HG03175 (cell line): ENCODE data around the gene NUP42.
"Not testable (repeated sequence)": the region's sequence is repeated elsewhere in the genome, so short reads cannot be mapped to it uniquely, and the experiment has no call there.

Experiments
- ATAC-seq: cut with Tn5 transposase; IDR thresholded peaks from one replicate; pipeline ENCODE4 v1.9.1; 2021; ENCODE audit warnings: mild to moderate bottlenecking, moderate library complexity; ENCODE audit not compliant: unreplicated experiment

The NUP42 gene

GRCh38 chr7:23204241-23204640, 22.4 kb downstream of the NUP42 start:
- no peak for ATAC-seq

DNA sequence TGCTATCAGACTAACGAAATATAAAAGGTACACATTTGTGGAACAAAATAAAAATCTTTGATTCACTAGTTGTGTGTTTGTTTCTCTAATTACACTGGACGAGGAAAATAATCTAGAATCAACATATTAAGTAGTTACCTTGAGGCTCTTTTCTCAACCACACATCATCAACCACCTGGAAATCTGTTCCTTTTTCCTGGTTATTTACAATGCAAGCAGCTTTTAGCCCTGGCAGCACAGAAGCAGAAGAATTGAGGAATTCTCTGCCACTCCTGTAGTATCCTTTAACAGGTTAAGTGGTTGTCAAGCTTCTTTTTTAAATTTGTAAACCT, 23.7 kb downstream of the NUP42 start:
- ATAC-seq, result no peak

- ATAC-seq, result no peak
These were observed 24.3 kb downstream of the NUP42 start for GRCh38 chr7:23205909-23206767.

GRCh38 chr7:23207021-23207420, 25.2 kb downstream of the NUP42 start:
- ATAC-seq, result no peak

GRCh38 chr7:23207884-23208283, 26.0 kb downstream of the NUP42 start:
- no peak for ATAC-seq

GRCh38 chr7:23208316-23208715, 26.5 kb downstream of the NUP42 start:
- no peak for ATAC-seq

DNA sequence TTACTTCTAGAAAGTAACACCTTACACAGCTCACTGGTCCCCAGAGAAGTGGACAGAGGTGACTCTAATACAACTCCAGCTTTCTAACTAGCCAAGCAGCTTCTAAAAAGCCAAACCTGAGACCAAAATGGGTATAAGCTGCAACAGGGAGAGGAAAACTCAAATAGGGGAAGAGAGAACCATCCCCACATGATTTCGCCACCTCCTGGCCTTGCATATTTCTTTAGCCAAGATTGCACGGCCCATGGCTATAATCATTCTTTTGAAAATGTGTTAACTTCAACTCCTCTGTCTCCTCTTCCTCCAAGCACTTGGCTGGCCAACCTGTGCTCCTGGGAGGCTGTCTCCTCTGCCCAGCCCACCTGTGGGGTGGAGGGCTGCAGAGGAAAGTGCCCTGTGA, 28.7 kb downstream of the NUP42 start:
- ATAC-seq, result no peak

GRCh38 chr7:23211589-23211988, 29.7 kb downstream of the NUP42 start:
- ATAC-seq, result no peak

DNA sequence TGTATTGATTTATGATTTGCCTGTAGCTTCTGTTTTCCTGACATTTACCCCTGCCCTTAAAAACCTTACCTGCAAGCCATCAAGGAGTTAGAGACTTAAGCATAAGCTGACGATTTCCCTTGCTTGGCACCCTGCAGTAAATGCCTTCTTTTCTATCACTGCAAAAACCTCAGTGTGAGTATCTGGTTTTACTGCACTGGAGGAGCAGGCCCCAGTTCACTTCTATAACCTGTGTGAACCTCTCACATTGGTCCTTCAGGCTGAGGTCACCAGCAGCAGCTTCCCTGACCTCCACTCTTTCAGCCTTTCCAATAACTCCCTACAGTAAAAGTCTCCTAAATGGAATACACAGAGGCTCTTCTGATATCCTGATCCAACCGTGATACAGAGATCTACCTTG, 30.5 kb downstream of the NUP42 start:
- no peak for ATAC-seq

DNA sequence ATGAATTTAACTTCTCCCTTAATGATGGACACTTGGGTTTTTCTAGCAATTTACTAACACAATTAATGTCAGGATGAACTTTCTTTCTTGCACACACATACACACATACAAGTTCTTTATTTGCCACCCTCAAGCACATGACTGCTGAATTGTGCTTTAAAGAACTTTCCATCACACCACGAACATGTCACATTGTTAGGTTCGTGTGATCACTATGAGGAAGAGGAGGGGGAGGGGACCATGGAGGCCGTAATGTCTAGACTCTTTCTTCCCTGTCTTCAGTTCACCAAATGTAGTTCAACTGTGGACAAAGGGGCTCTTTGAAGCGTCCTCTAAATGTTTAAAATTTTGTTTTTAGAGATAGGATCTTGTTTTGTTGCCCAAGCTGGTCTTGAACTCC, 31.0 kb downstream of the NUP42 start:
- no peak for ATAC-seq

DNA sequence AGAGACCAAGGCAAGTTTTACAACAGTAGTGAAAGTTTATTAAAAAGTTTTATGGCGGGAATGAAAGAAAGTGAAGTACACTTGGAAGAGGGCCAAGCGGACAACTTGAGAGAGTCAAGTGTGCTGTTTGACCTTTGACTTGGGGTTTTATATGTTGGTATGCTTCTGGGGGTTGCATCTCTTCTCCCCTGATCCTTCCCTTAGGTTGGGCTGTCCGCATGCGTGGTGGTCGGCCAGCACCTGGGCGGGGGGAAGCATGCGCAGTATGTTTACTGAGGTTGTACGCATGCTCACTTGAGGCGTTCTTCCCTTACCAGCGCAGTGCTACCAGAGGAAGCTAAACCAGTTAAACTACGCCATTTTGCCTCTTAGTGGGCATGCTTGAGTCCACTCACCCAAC, 31.9 kb downstream of the NUP42 start:
- ATAC-seq, result no peak

DNA sequence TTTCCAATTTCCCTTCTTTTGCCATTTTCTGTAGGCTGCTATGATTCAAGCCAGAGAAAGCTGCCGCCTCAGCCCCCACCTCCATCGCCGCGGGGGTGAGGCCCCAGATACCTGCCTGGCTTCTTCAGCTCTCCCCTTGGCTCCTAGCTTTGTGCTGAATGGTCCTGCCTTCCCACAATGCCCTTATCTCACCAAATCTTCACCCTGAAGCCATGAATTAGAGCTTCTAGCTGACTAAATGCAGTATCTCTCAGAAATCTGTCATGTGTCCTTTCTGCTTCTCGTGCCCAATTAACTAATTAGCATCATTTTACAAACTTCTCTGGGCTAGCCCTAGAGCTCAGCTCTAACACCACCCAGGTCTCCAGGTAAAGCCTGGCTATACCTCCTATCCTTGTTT, 32.6 kb downstream of the NUP42 start:
- no peak for ATAC-seq

GRCh38 chr7:23214938-23215337, 33.1 kb downstream of the NUP42 start:
- no peak for ATAC-seq

DNA sequence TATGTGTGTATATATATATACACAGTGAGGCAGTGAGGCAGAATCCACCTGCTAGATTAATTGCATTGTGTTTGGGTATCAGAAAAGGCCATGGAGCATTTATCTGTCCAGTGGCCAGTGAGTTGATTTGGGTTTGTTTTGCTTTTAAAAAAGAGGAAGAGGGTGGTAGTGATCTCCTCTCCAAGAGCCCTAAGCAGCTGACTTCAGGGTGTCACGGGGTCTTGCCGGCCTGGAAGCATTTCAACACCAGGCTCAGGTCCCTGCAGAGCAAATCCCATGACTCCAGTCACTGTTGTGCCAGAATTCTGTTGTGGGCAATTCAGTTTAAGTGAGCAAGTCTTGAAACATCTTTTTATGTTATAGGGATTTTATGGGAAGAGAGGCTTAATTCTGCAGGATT, 34.2 kb downstream of the NUP42 start:
- ATAC-seq, result no peak

DNA sequence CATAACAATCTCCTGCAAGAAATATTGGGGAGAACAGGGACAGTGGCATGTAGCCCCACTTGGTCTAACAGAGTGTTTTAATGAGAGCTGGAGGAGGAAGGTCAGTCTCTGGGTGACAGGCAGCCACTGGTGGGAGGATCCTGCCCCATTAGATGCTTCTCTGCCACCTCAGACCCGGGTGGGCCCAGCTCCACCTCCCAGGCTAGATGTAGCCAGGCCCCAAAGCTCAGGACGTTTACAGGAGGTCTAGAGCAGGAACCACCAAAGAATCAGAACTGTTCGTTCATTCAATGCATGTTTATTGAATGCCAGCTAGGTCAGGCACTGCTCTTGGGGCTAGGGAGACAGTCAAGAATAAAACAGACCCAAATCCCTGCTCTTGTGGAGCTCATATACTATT, 36.3 kb downstream of the NUP42 start:
- no peak for ATAC-seq

- no peak for ATAC-seq
These were observed 39.0 kb downstream of the NUP42 start for GRCh38 chr7:23220690-23221305.

DNA sequence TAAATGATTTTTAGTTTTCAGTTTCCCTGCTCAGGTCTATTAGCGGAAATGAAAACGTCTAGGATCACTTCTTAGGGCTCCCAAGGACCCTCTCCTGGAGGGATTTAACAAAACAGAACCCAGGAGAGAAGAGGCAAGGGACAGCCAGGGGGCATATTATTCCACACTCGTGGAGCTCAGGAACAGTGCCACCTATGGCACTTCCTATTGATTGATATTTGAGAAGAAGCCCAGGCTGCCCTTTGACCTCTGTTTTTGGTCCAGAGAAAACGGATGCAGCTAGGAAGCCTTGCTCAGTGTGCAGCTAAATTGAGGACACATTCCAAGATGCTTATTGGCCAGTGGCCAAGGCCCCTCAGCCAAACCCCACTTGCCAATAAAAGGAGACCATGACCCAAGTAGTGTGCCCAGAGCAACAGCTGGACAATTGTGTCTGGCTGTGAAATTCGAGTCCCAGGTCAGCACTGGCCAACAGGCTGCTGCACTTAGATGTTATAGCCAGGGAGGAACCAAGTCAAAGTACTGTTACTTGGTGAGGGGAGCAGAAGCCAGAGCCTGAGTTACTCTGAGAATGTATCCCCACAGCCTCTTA, 40.7 kb downstream of the NUP42 start:
- no peak for ATAC-seq

GRCh38 chr7:23224364-23224763, 42.5 kb downstream of the NUP42 start:
- ATAC-seq, result not testable (repeated sequence)

- ATAC-seq, result no peak
These were observed 45.1 kb downstream of the NUP42 start for GRCh38 chr7:23226844-23227450.

DNA sequence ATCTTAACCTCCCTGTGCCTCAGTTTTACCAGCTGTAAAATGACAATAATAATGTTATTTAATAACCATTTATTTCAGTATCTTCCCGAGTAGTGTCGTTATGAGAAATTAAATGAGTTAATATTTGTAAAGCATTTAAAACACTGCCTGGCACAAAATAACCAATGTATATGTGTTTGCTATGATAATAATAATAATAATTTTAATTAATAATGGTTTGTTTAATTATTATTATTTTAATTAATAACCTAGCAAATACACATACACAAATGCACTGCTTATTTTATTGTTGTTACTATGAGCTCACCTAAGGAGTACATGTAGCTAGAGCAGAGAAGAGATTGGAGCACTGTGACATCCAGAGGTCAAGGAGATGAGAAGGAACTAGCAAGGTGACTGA, 46.6 kb downstream of the NUP42 start:
- no peak for ATAC-seq

DNA sequence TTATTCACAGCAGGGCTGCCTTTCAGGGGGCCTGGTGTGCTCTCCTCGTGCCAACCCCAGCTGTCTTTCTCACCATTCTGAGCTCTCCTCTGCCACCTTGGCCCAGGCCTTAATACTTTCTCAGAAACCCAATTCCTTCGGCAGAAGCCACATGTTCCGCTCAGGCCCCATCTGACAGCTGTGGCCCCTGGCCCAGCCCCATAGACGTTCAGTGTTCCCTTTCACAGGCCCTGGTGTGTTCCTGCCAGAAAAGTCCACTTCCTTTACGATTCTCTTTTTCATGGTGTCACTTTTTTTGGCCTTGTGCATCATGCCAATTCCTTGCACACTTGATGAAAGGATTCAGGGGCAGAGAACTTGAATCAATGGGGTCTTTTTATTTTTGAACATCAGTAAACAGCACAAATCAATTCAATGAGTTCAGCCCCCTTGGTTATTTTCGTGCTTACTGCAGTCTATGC, 48.8 kb downstream of the NUP42 start:
- no peak for ATAC-seq

DNA sequence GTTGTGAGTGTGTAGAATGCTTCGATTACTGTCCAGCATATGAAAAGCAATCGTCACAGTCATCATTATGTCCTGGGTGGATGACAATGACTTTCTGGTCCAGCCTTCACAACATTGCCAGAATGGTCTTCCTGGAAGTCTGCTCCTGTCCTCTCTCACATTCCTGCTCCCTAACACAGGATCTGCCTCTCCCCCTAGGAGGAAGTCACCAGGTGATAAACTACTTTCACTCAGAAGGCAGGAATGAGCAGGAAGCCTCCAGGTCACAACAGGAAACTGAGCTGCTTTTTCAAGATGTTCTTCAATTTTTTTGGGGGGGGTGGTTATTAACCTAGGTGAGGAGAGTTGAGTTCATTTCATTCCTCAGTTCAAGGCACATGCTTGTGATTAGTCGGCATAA, 51.1 kb downstream of the NUP42 start:
- ATAC-seq, result no peak
